ENCODE data around the gene KIZ. TPM values are rescaled to one million over a fixed set of nuclear protein-coding genes. Genes with fewer than 3 reads are reported as not detected.

Gene KIZ, protein sequence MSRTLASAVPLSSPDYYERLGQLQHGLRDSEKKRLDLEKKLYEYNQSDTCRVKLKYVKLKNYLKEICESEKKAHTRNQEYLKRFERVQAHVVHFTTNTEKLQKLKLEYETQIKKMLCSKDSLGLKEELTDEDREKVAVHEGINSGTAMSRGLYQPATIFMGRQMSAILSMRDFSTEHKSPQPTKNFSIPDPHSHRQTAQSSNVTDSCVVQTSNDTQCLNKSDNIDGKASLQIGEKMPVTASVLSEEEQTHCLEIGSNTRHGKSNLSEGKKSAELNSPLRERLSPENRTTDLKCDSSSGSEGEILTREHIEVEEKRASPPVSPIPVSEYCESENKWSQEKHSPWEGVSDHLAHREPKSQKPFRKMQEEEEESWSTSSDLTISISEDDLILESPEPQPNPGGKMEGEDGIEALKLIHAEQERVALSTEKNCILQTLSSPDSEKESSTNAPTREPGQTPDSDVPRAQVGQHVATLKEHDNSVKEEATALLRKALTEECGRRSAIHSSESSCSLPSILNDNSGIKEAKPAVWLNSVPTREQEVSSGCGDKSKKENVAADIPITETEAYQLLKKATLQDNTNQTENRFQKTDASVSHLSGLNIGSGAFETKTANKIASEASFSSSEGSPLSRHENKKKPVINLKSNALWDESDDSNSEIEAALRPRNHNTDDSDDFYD
- total RNA-seq = 25.0 TPM

DNA sequence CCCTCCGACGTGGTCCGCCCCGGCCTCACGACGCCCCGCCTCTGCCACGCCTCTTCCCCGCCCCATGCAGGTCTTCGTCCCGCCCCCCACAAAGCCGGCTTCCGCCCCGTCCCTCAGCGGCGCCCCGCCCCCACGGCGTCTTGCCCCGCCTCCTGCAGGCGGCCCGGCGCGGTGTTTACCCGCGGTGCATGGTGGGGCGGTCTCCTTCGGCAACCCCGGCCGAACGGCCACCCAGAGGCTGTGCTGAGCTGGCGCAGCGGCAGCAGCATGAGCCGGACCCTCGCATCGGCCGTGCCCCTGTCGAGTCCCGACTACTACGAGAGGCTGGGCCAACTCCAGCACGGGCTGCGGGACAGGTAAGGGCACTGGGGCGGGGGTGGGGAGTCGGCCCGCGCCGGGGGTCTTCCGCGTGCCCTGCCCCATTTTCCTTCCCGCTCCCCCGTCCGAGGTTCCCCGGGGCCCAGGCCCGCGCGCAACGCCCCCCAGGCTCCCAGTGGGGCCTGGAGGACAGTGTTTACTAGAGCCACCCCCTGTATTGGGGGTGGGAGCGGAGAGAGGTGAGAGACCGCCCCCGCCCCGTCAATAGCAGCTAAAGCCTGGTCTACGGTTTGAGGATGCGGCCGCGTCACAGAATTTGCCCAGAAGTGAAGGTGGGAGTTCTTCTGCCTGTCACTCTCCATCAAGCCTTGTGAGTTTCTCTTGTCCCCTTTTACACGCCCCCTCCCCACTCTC lies at the start of gene KIZ:
TSS of gene KIZ (plus strand) at position 234 of the 732 bp plus-strand sequence. CDS start at position 268, 34 bp downstream.
- Histone ChIP-seq H3K36me3 (no peaks in the 10 kb centered on the region), H3K27ac (peak within 1 kb of the TSS; percentile 85), H3K9me3 (no peaks in the 10 kb centered on the region), H3K4me3 (peak within 1 kb of the TSS; percentile 74 to 89), H3K27me3 (no peaks in the 10 kb centered on the region), H3K4me1 (peaks cover 16% of the 10 kb centered on the region)
- TF ChIP-seq, protein P1, sequence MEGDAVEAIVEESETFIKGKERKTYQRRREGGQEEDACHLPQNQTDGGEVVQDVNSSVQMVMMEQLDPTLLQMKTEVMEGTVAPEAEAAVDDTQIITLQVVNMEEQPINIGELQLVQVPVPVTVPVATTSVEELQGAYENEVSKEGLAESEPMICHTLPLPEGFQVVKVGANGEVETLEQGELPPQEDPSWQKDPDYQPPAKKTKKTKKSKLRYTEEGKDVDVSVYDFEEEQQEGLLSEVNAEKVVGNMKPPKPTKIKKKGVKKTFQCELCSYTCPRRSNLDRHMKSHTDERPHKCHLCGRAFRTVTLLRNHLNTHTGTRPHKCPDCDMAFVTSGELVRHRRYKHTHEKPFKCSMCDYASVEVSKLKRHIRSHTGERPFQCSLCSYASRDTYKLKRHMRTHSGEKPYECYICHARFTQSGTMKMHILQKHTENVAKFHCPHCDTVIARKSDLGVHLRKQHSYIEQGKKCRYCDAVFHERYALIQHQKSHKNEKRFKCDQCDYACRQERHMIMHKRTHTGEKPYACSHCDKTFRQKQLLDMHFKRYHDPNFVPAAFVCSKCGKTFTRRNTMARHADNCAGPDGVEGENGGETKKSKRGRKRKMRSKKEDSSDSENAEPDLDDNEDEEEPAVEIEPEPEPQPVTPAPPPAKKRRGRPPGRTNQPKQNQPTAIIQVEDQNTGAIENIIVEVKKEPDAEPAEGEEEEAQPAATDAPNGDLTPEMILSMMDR (IDR thresholded peaks at IDR 0.05) = peak in 2 of 3 experiments; percentile 31 to 50
- TF ChIP-seq POLR2A (IDR thresholded peaks at IDR 0.05) (peak in 1 of 2 donors; percentile 63), POLR2AphosphoS5 (IDR thresholded peaks at IDR 0.05; ENCODE audit: insufficient read depth in 1 of 2, low read depth in 1 of 2) (peak; percentile 74 to 89)
- intact Hi-C loops (cut with DNase I) = no loop called here
- peak in 1 of 2 donors; percentile 93 for DNase-seq (ENCODE audit: extremely low spot score in 2 of 2)

DNA sequence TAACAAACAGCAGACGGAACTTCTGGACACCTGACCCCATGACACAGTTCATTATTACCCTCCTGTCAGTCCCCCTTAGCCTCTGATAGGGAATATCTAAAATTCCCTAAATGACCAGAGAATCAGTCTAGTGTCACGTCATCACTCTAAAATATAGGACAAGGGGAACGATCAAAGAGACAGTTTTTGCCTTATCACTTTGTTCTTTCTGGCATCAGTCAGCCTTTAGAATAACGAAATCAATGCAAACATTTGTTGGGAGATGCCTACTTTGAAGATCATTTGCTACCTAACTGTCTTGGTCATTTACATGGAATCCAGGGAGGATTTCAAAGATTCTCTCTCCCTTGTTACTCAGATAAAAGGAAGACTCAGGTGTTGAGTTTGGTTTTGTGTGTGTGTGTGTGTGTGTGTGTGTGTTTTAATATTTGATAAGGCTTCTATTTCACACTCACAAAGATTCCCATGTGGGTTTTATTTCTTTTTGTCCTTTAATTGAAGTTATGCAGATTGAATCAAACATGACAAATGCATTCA lies 48.0 kb upstream of the KIZ start:
- Histone ChIP-seq H3K4me3 (no peak overlapping the region), H3K4me1 (no peaks in the 10 kb centered on the region), H3K27ac (no peak overlapping the region), H3K9me3 (no peaks in the 10 kb centered on the region), H3K36me3 (no peaks in the 10 kb centered on the region), H3K27me3 (no peaks in the 10 kb centered on the region)
- no peak for DNase-seq (ENCODE audit: extremely low spot score in 2 of 2)
- intact Hi-C loops (cut with DNase I) = no loop called here
- TF ChIP-seq, protein P1 (IDR thresholded peaks at IDR 0.05) = no peak
- TF ChIP-seq POLR2AphosphoS5 (IDR thresholded peaks at IDR 0.05; ENCODE audit: insufficient read depth in 1 of 2, low read depth in 1 of 2) (no peak), POLR2A (IDR thresholded peaks at IDR 0.05) (no peak)

DNA sequence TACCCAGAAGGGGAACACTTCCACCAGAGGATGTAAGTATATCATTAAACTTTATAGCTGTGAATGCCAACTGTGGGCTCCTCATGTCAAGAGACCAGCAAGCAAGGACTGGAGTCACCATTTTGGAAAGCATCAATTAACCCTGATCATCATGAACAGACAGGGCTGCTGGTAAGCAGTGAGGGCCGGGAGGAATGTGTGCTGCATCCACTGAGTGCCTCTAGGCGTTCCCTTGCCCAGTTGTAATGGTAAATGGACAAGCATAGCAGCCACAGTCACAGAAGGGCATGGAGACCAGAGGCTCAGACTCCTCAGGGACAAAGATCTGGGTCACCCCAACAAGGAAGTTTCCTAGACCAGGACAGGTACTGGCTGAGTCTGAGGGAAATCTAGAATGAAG lies 43.3 kb upstream of the KIZ start:
- no peak overlapping the region for H3K27ac ChIP-seq
- H3K36me3 ChIP-seq = no peaks in the 10 kb centered on the region
- TF ChIP-seq, protein P1 (IDR thresholded peaks at IDR 0.05) = no peak
- TF ChIP-seq POLR2AphosphoS5 (IDR thresholded peaks at IDR 0.05; ENCODE audit: insufficient read depth in 1 of 2, low read depth in 1 of 2) (no peak), POLR2A (IDR thresholded peaks at IDR 0.05) (no peak)
- no peak overlapping the region for H3K4me3 ChIP-seq
- DNase-seq (ENCODE audit: extremely low spot score in 2 of 2) = no peak
- intact Hi-C loops (cut with DNase I) = no loop called here
- H3K9me3 ChIP-seq = no peaks in the 10 kb centered on the region
- H3K4me1 ChIP-seq = no peaks in the 10 kb centered on the region
- no peaks in the 10 kb centered on the region for H3K27me3 ChIP-seq

DNA sequence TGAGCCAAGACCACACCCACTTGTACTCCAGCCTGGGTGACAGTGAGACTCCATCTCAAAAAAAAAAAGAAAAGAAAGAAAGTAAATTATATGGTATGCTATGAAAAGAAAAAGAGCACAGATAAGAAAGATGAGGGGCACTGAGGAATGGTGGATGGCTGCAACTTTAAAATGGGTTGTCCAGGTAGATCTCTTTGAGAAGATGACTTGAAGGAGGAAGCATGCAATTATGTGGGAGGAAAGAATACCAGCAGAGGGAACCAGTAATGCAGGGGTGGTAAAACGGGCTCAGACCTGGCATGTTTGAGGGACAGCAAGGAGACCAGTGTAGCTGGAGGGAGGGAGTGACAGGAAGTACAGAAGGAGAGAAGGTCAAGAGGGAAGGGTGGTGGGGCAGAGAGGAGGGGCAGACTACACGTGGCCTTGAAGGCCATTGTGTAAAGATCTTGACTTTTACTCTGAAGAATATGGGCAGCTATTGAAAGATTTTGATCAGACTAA lies 42.0 kb upstream of the KIZ start:
- H3K4me3 ChIP-seq = no peak overlapping the region
- intact Hi-C loops (cut with DNase I) = no loop called here
- no peaks in the 10 kb centered on the region for H3K9me3 ChIP-seq
- DNase-seq (ENCODE audit: extremely low spot score in 2 of 2) = peak in 1 of 2 donors; percentile 64
- H3K4me1 ChIP-seq = no peaks in the 10 kb centered on the region
- TF ChIP-seq, protein P1 (IDR thresholded peaks at IDR 0.05) = no peak
- H3K27me3 ChIP-seq = no peaks in the 10 kb centered on the region
- no peaks in the 10 kb centered on the region for H3K36me3 ChIP-seq
- no peak overlapping the region for H3K27ac ChIP-seq
